CD14-positive monocyte (primary cell): ENCODE data around the gene HLA-F. TPM values are rescaled to one million over a fixed set of nuclear protein-coding genes. Genes with fewer than 3 reads are reported as not detected.

Source experiments
- DNase-seq, 3 donors: peaks; one replicate each; pipeline ENCODE4 v3.0.0-alpha.2; 2011 to 2022
- H2AFZ ChIP-seq: 2 replicates; pipeline ENCODE4 v1.6.0; 2012; ENCODE audit warnings: mild to moderate bottlenecking, low read depth, low read length, inconsistent platforms; ENCODE audit not compliant: insufficient read depth, poor library complexity, severe bottlenecking
- H3K27ac ChIP-seq, 2 donors: 1 replicate in 1 of 2; 2 replicates in 1 of 2; pipeline ENCODE4 v1.5.1; 2012 to 2013; ENCODE audit warnings: low read length in 2 of 2, control low read depth in 1 of 2, inconsistent platforms in 1 of 2, low read depth in 1 of 2, mild to moderate bottlenecking in 1 of 2
- H3K27me3 ChIP-seq, 2 donors: one replicate each; pipeline versions ENCODE4 v1.6.0 to v1.6.1; 2011 to 2013; ENCODE audit warnings: low read length in 2 of 2; ENCODE audit not compliant: control insufficient read depth in 2 of 2, insufficient read depth in 2 of 2
- H3K36me3 ChIP-seq, 2 donors: replicated peaks in 1 of 2; 1 replicate in 1 of 2; 2 replicates in 1 of 2; pipeline versions ENCODE4 v1.5.1 to v1.6.1; 2012 to 2013; ENCODE audit warnings: low read length in 2 of 2, control low read depth in 1 of 2, inconsistent platforms in 1 of 2, mild to moderate bottlenecking in 1 of 2; ENCODE audit not compliant: insufficient read depth in 2 of 2, control insufficient read depth in 1 of 2
- H3K4me1 ChIP-seq, 2 donors: 1 replicate in 1 of 2; 2 replicates in 1 of 2; pipeline versions ENCODE4 v1.5.1 to v1.6.1; 2012 to 2013; ENCODE audit warnings: low read length in 2 of 2, control low read depth in 1 of 2, inconsistent platforms in 1 of 2, mild to moderate bottlenecking in 1 of 2, moderate library complexity in 1 of 2; ENCODE audit not compliant: insufficient read depth in 2 of 2, control insufficient read depth in 1 of 2
- H3K4me2 ChIP-seq: replicated peaks from 2 replicates; pipeline ENCODE3; 2012; ENCODE audit warnings: low read length, moderate library complexity, mild to moderate bottlenecking; ENCODE audit not compliant: poor library complexity, severe bottlenecking; ENCODE audit errors: extremely low read depth
- H3K4me3 ChIP-seq, 3 experiments: fragments of 200-600 bp in 1 of 3; sonication (generic) in 1 of 3; replicated peaks in 1 of 3; 1 replicate in 2 of 3; 2 replicates in 1 of 3; pipeline ENCODE4 v1.5.1; 2011 to 2013; ENCODE audit warnings: low read length in 3 of 3, mild to moderate bottlenecking in 3 of 3, control low read depth in 2 of 3, low read depth in 2 of 3, inconsistent platforms in 1 of 3, moderate library complexity in 1 of 3
- H3K79me2 ChIP-seq: 2 replicates; pipeline ENCODE4 v1.6.0; 2012; ENCODE audit warnings: mild to moderate bottlenecking, control low read depth, inconsistent platforms, low read length, moderate library complexity; ENCODE audit not compliant: insufficient read depth
- H3K9ac ChIP-seq: 2 replicates; pipeline ENCODE4 v1.6.0; 2017; ENCODE audit warnings: low read length, mild to moderate bottlenecking; ENCODE audit not compliant: insufficient read depth, poor library complexity, severe bottlenecking
- H3K9me3 ChIP-seq, 2 donors: replicated peaks in 1 of 2; 1 replicate in 1 of 2; 2 replicates in 1 of 2; pipeline versions ENCODE4 v1.5.1 to v1.6.1; 2012 to 2013; ENCODE audit warnings: low read length in 2 of 2, control low read depth in 1 of 2; ENCODE audit not compliant: control insufficient read depth in 1 of 2, insufficient read depth in 1 of 2
- H4K20me1 ChIP-seq: 2 replicates; pipeline ENCODE4 v1.6.0; 2012; ENCODE audit warnings: mild to moderate bottlenecking, low read length, control low read depth, moderate library complexity; ENCODE audit not compliant: insufficient read depth
- H3K27ac Mint-ChIP-seq, 7 donors: one replicate each; pipeline ENCODE4 v1.8.0; 2020; ENCODE audit warnings: mild to moderate bottlenecking in 7 of 7, mixed read lengths in 7 of 7, moderate library complexity in 6 of 7, inconsistent platforms in 2 of 7
- H3K27me3 Mint-ChIP-seq, 3 donors: one replicate each; pipeline ENCODE4 v1.8.0; 2021 to 2022; ENCODE audit warnings: low read depth in 3 of 3, mild to moderate bottlenecking in 3 of 3, mixed read lengths in 3 of 3, moderate library complexity in 3 of 3, inconsistent platforms in 1 of 3
- H3K36me3 Mint-ChIP-seq, 2 donors: one replicate each; pipeline ENCODE4 v1.8.0; 2020; ENCODE audit warnings: mixed read lengths in 2 of 2, inconsistent platforms in 1 of 2, mild to moderate bottlenecking in 1 of 2
- H3K4me1 Mint-ChIP-seq: one replicate; pipeline ENCODE4 v1.8.0; 2020; ENCODE audit warnings: mild to moderate bottlenecking, mixed read lengths
- H3K4me3 Mint-ChIP-seq, 2 donors: one replicate each; pipeline ENCODE4 v1.8.0; 2020; ENCODE audit warnings: mild to moderate bottlenecking in 2 of 2, mixed read lengths in 2 of 2, moderate library complexity in 1 of 2
- H3K9me3 Mint-ChIP-seq, 7 donors: one replicate each; pipeline ENCODE4 v1.8.0; 2020 to 2022; ENCODE audit warnings: mixed read lengths in 7 of 7, mild to moderate bottlenecking in 6 of 7, moderate library complexity in 6 of 7, inconsistent platforms in 2 of 7
- WGBS: methylation state at CpG from one replicate; pipeline ENCODE4 v1.1.5; 2013; ENCODE audit warnings: missing lambda C conversion rate; ENCODE audit not compliant: insufficient coverage; 5-methylcytosine and 5-hydroxymethylcytosine counted together
- intact Hi-C, 2 donors: fragments of 100-400 bp; cut with micrococcal nuclease; formaldehyde crosslinking; loops; one replicate each; pipeline versions ENCODE4 v1.15.0 to v1.15.1; 2023
- polyA plus RNA-seq, 3 donors: library from polyadenylated mRNA; depleted of rRNA in 1 of 3; unstranded in 2 of 3; stranded (reverse) in 1 of 3; fragments of 300-500 nt in 2 of 3; fragments of >200 nt in 1 of 3; fragmentation: Illumina TruSeq in 2 of 3; gene quantifications; 1 replicate in 2 of 3; 2 replicates in 1 of 3; pipeline ENCODE4 v1.2.3, GENCODE V29; 2012 to 2021
- TF ChIP-seq, protein P1 (sequence below): fragments of 200-600 bp; IDR thresholded peaks from one replicate; pipeline ENCODE4 v1.8.0; 2022; ENCODE audit warnings: antibody characterized with exemption, mild to moderate bottlenecking

Gene HLA-F
- polyA plus RNA-seq, 3 donors: 283 to 816 (median 394) TPM

GRCh38 chr6:29726571-29727194 lies 3.4 kb downstream of the HLA-F start:
- Histone ChIP-seq H2AFZ (no peak overlapping the region), H3K4me2 (no peak overlapping the region), H3K4me3 (no peak overlapping the region), H3K9me3 (no peaks in the 10 kb centered on the region), H3K9ac (no peak overlapping the region), H3K36me3 (peaks cover 42 to 46% of the 10 kb centered on the region in 2 donors), H4K20me1 (peaks cover 61% of the 10 kb centered on the region), H3K4me1 (peaks cover 18 to 22% of the 10 kb centered on the region in 2 donors), H3K79me2 (peaks cover 35% of the 10 kb centered on the region), H3K27ac (no peak overlapping the region), H3K27me3 (no peaks in the 10 kb centered on the region)
- Mint-ChIP-seq H3K27me3 (peaks cover 1 to 7% (median 5%) of the 10 kb centered on the region in 3 donors), H3K4me3 (no peak overlapping the region), H3K27ac (peak overlapping the region in 2 of 7 donors; percentile 11), H3K9me3 (peaks cover 0 to 8% (median 1%) of the 10 kb centered on the region in 7 donors), H3K36me3 (peaks cover 45% of the 10 kb centered on the region in 2 donors), H3K4me1 (peaks cover 52% of the 10 kb centered on the region)
- TF ChIP-seq, protein P1, sequence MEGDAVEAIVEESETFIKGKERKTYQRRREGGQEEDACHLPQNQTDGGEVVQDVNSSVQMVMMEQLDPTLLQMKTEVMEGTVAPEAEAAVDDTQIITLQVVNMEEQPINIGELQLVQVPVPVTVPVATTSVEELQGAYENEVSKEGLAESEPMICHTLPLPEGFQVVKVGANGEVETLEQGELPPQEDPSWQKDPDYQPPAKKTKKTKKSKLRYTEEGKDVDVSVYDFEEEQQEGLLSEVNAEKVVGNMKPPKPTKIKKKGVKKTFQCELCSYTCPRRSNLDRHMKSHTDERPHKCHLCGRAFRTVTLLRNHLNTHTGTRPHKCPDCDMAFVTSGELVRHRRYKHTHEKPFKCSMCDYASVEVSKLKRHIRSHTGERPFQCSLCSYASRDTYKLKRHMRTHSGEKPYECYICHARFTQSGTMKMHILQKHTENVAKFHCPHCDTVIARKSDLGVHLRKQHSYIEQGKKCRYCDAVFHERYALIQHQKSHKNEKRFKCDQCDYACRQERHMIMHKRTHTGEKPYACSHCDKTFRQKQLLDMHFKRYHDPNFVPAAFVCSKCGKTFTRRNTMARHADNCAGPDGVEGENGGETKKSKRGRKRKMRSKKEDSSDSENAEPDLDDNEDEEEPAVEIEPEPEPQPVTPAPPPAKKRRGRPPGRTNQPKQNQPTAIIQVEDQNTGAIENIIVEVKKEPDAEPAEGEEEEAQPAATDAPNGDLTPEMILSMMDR: no peak
- DNase-seq: no peak
- intact Hi-C loops: loop anchor here in 1 of 2 donors (10.0 kb wide), 1 partner anchor 218 kb away; the partner anchor contains the start of gene HLA-A
- 100% methylated on average over 3 of the region's 9 CpGs for WGBS

- Mint-ChIP-seq H3K9me3 (peaks cover 0 to under 1% (median 0%) of the 10 kb centered on the region in 7 donors), H3K27me3 (peaks cover 1 to 7% (median 2%) of the 10 kb centered on the region in 3 donors), H3K4me3 (no peak overlapping the region), H3K4me1 (peaks cover 46% of the 10 kb centered on the region), H3K27ac (peak overlapping the region in 3 of 7 donors; percentile 16 to 70 (median 42)), H3K36me3 (peaks cover 45% of the 10 kb centered on the region in 2 donors)
- 63% methylated on average over 1 of the region's 2 CpGs for WGBS
- H3K9me3 ChIP-seq: no peaks in the 10 kb centered on the region
- no peak overlapping the region for H3K9ac ChIP-seq
- TF ChIP-seq, protein P1: no peak
- H3K4me1 ChIP-seq: peaks cover 18 to 22% of the 10 kb centered on the region in 2 donors
- H3K36me3 ChIP-seq: peaks cover 42 to 46% of the 10 kb centered on the region in 2 donors
- H3K79me2 ChIP-seq: peaks cover 35% of the 10 kb centered on the region
- no peak overlapping the region for H3K4me2 ChIP-seq
- H2AFZ ChIP-seq: no peak overlapping the region
- intact Hi-C loops: loop anchor here in 1 of 2 donors (10.0 kb wide), 1 partner anchor 217 kb away; the partner anchor contains the start of gene HLA-A
- H3K27me3 ChIP-seq: no peaks in the 10 kb centered on the region
- peaks cover 61% of the 10 kb centered on the region for H4K20me1 ChIP-seq
- no peak overlapping the region for H3K4me3 ChIP-seq
- H3K27ac ChIP-seq: no peak overlapping the region
- DNase-seq: no peak
These were observed 4.4 kb downstream of the HLA-F start for GRCh38 chr6:29727637-29728036.
